T-helper 9 cell (primary cell): ENCODE measurements around the gene CMPK1.
A peak's percentile ranks its signal among the peaks of the same experiment; 100 is the strongest.
"Not testable (repeated sequence)": the region's sequence is repeated elsewhere in the genome, so short reads cannot be mapped to it uniquely, and the experiment has no call there.

ENCODE experiments used
- DNase-seq: peaks from one replicate; pipeline ENCODE4 v3.0.0-alpha.2; 2020
- total RNA-seq, 2 donors: gene quantifications; one replicate each; lab custom pipeline; 2026; lab: John Stamatoyannopoulos, UW

The CMPK1 gene, protein sequence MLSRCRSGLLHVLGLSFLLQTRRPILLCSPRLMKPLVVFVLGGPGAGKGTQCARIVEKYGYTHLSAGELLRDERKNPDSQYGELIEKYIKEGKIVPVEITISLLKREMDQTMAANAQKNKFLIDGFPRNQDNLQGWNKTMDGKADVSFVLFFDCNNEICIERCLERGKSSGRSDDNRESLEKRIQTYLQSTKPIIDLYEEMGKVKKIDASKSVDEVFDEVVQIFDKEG
- total RNA-seq = 240 to 275 reads per million in 2 donors

DNA sequence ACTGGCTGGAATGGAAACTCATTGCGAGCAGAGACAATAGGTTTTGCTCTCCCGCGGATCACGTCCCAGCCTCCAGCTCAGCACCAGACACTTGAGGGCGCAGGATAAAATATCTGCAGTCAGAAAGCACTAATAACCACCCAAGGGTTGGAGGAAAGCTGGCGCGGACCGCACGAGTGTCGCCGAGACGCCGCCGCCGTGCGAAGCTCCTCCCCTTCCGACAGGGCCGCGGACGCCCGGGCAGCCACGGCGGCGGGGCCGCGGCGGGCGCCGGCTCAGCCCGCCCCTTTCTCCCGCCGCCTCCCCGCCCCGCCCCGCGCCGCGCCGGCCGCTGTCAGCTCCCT lies at the start of gene CMPK1:
Gene CMPK1 (plus strand): TSS at position 213 of the 344 bp plus-strand sequence. CDS start 156 bp downstream, outside the sequence.
- DNase-seq = peak; percentile 69

DNA sequence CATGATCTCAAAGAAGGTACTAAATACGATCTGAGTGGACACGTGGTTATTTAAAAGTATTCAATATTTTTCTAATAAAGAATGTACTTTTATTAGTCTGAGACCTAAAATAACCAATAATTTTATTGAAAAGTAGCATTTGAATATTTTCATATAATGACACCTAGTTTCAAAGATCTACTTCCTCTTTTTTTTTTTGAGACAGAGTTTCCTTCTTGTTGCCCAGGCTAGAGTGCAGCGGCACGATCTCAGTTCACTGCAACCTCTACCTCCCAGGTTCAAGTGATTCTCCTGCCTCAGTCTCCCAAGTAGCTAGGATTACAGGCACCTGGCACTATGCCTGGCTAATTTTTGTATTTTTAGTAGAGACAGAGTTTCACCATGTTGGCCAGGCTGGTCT lies 45.5 kb upstream of the CMPK1 start:
- DNase-seq = not testable (repeated sequence)

DNA sequence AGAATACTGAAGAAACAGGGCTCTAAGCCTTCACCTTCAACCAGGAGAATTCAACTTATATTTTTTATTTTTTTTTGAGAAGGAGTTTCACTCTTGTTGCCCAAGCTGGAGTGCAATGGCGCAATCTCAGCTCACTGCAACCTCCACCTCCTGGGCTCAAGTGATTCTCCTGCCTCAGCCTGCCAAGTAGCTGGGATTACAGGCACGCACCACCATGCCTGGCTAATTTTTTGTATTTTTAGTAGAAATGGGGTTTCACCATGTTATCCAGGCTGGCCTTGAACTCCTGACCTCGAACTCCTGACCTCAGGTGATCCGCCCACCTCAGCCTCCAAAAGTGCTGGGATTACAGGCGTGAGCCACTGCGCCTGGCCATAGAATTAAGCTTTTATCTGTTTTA lies 38.7 kb upstream of the CMPK1 start:
- DNase-seq = not testable (repeated sequence)

DNA sequence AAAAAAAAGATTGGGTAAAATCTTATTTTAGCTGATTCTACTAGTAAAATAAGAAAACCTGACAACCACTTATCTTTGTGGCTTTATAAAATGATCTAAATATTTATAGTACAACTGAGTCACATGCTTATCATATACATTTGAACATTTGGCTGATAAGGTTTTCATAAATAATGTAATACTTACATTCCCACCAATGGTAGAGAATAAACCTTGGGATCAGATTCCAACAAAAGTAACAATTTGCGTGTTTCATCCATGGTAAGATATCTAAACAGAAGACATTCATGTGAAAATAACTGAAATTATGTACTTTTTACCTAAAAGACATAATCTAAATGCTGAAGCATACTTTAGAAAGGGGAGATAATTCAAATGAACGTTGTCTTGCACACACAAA lies 38.0 kb upstream of the CMPK1 start:
- DNase-seq = no peak

DNA sequence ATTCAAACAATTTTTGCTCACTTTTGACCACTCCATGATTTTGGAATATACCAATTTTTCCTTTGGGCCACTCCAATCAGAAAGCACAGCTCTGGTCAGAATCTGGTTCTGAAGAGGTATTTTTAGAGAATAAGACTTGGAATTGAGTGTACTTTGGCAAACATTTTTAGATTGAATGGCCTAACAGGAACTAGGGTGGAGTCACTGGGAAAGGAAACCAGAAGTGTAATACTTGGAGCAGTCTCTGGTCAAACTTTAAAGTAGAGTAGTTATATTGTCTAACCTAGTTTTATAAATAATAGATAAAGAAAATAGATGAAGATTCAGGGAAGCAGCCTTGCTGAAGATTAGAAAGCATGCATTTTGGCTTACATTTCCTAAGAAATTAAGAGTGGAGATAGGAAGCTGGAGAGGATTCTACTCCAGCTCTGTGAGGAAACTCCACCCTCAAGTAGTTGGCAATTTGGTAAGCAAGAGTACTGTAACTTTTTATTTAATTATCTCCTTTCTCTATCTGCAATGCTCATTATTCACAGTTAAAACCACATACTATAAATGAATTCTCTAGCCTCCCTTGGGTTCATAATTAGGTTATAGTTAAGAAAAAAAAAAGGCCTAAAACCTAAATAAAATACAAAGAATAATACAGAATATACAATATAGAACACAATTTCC lies 35.4 kb upstream of the CMPK1 start:
- DNase-seq = no peak

DNA sequence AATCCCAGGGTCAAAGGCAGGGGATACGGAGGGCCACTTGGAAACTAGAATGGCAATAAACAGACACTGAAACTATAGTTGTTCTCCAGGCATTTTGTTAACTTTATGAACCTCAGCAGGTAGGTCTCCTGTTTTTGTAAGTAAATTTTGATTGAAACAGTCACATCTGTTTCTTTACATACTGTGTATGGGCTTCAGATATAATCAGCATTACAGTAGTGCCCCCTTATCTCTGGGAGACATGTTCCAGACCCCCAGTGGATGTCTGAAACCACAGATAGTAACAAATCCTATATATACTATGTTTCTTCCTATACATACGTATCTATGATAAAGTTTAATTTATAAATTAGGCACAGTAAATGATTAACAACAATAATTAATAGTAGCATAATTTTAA lies 31.1 kb upstream of the CMPK1 start:
- DNase-seq = no peak

DNA sequence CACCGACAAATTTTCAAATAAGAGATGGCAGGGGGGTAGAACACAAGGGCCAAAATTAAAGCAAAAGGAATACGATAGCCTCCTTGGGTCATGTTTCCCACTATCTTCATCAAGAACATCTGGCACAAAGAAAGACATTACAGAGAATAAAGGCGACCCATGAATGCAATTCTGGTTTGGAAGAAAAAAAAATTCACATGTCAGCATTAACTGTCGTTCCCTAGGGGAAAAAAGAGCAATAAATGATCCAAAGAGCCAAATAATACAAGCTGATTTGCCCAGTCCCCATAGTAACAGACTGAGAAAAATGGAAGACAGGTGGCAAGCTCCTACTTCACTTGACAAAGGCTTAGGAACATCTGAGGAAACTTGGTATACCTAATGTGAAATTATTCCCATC lies 24.2 kb upstream of the CMPK1 start:
- DNase-seq = no peak

DNA sequence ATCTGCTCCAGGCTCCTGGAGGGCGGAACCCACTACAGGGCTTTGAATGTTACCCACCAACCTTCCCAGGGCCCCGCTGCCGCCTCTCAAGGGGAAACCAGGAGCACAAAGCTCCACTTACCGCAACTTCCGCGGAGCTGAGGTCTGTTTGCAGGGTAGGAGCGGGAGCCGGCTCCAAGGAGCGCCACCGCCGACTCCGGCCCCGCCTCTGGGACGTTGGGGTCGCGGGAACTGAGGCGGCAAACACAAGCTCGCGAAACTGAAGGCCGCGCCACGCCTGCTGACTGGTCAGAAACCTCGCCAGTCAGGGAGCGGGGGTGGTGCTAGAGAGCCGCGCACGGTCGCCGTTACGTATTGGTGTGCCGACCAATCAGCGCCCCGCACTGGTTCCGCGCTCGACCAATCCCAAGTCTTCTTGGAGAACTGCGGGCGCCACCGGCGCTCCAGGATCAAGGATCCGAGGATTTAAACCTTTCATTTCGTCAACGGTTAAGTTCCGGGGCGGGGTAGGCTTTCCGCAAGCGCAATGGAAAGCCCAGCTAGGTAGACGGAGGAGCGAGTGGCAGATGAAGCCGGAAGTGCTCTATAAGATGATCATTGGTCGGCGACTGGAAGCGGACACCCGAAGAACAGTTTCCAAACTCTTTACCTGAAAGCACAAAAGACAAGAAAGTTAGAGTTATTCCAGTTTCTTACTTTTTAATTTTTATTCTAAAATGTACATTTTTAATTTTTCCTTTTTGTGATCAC lies 19.5 kb upstream of the CMPK1 start, which contains the start of gene STIL:
Gene STIL (minus strand): TSS at position 233 of the 750 bp plus-strand sequence. CDS start 3,828 bp downstream, outside the sequence.
- peak; percentile 93 for DNase-seq

DNA sequence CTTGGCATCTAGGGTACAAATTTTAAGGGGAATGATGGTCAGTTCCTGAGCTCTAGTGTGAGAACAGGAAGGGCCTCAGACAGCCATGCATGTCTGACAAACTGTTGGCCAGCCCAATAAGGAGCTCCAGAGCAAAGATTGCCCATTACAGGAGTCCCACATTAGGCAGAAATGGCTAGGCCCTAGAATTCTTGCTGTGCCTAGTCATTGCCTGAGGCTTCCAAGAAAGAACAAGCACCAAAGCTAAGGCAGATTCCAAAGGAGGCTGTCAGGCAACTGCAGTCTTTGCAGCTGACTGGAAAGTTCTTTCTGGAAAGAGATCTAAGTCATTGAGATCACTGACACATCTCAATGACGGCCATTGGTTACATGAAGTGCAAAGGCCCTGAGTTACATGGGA lies 15.7 kb upstream of the CMPK1 start:
- DNase-seq = no peak

DNA sequence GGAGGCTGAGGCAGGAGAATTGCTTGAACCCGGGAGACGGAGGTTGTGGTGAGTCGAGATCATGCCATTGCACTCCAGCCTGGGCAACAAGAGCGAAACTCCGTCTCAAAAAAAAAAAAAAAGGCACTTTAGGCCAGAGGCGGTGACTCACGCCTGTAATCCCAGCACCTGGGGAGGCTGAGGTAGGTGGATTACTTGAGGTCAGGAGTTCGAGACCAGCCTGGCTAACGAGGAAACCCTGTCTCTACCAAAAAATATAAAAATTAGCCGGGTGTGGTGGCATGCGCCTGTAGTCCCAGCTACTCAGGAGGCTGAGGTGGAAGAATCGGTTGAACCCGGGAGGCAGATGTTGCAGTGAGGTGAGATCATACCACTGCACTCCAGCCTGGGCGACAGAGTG lies 13.6 kb upstream of the CMPK1 start:
- not testable (repeated sequence) for DNase-seq

DNA sequence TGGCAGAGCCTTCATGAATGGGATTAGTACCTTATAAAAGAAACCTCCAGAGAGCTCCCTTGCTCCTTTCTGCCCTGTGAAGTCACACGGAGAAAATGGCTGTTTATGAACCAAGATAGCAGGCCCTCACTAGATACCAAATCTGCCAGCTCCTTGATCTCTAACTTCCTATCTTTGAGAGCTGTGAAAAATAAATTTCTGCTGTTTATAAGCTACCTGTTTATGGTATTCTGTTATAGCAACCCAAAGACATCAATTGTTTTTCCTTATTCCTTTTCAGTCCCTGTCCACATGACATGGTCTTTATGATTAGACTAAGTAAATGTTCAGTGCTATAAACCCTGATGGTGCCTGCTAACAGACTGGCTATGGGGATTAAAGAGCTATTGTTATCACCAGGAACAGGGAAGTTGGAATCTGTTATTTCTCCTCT lies 10.0 kb upstream of the CMPK1 start:
- no peak for DNase-seq

DNA sequence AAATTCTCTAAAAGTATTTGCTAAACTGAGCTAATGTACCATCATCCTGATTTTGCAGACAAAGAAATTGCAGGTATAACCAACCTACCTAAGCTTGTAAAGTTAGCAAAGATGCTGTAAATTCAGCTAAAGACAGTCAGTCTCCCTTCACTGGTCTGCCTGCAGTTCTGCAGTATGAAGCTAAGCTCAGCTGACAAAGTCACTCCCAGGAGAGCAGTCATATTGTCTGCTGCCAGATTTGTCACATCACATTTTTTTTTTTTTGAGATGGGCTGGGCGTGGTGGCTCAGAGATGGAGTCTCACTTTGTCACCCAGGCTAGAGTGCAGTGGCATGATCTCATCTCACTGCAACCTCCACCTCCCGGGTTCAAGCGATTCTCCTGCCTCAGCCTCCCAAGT lies 8.9 kb upstream of the CMPK1 start:
- no peak for DNase-seq

DNA sequence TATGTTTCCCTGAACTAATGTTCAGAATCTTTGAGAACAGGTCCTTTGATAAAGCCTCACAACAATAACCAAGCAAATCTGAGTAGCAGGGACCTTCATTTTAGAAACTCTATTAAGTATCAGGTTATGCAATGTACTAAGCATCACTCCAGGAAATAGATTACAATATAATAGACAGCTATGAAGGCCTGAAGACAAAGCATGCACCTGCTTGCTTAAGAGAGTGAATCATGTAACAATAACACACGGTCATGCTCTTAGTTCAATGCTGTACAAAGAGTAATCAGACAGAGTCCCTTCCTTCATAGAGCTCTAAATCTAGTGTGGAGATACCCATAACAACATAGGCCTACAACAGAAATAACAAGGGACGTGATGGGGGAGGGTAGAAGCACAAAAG lies 8.1 kb upstream of the CMPK1 start:
- DNase-seq = no peak

DNA sequence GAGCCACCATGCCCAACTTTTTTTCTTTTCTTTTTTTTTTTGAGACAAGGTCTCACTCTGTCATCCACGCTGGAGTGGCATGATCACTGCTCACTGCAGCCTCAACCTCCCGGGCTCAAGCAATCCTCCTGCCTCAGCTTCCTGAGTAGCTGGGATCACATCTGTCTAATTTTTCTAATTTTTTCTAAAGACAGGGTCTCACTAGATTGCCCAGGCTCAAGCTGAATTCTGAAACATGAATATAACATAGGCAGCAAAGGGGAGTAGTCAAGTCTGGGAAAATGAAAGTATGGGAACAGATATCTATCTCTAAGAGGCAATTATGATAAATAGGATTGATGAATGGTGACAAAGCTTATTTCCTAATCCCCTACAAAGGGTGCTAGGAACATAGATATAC lies 7.3 kb upstream of the CMPK1 start:
- DNase-seq = no peak

DNA sequence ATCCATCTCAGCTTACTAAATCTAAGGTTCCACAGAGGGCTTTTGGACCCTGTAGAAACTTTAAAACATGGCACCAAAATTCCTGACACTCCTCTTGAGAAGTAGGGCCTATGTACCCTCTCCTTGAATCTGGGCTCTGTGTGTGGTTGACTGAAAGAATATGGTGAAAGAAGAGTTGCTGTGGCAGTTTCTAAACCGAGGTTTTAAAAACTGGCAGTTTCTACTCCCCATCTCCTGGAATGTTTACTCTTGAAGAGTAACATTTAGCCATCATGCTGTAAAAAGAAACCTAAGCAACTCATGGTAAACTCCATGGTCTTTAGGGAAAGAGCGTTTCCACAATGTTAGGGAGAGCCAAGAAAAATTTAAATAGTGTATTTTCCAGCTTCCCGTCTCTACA lies 4.6 kb upstream of the CMPK1 start:
- no peak for DNase-seq

DNA sequence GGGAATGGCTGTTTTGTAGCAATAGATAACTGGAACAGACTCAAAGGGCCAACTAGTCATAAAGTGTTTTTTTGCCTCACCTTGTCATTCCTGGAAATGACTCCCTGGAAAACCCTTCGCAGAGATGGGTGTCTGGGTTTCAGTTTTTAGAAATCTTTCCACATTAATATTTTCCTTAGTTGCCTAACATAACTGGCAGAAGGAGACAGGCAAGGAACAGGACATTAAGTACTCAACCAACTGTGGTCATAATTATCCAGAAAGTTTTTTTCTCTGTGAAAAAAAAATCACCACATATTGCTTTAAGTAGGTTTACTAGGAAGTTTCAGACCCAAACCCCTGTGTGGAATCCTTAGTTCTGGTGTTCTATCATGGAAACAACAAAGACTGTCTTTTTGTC lies 3.4 kb upstream of the CMPK1 start:
- no peak for DNase-seq

DNA sequence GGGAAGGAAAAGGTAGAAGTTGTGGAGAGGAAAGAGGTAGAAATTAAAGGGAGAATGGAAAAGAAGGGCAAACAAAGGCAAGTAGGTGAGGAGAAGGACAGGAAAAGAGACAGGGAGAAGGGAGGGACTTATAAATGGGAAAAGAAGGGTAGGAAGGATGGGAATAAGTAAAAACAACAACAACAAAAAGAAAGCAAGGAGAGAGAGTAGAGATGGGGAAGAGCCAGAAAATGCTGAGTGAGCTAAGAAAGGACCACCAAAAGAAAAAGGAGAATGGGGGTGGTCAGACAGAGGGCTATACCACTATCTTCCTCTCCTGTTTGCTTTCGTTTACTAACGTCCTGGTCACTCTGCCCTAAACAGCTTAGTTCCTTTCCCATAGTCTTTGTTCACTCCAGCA lies 1.7 kb upstream of the CMPK1 start:
- DNase-seq = no peak

DNA sequence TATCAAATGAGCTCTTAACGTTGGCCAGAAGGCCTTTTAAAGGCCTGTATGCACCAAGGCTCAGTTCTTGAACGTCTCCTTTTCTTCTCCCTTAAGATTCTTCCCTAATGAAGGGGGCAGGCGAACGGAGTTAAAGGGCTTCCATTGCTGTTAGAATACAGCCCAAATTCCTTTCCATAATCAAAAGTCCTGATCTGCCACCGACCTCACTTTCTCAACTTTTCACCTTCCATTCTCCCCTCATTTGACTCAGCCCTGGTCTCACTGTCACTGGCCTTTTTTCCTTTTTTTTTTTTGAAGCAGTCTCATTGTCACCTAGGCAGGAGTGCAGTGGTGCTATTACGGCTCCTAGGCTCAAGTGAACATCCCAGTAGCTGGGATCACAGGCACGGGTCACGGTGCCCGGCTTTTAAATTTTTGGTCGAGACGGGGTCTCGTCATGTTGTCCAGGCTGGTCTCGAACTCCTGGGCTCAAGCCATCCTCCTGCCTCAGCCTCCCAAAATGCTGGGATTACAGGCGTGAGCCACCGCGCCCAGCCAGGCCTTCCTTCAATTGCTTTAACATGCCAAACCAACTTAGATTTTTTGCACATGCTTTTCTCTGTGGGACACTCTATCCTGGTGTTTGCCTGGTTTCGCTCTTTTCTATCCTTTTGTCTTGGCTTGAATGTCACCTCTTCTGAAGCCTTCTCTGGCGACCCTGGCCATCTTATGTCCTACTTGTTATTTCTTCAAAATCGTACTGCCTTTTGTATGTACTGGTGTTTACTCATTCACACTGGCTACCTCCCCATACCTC lies 612 bp upstream of the CMPK1 start:
- DNase-seq = no peak

DNA sequence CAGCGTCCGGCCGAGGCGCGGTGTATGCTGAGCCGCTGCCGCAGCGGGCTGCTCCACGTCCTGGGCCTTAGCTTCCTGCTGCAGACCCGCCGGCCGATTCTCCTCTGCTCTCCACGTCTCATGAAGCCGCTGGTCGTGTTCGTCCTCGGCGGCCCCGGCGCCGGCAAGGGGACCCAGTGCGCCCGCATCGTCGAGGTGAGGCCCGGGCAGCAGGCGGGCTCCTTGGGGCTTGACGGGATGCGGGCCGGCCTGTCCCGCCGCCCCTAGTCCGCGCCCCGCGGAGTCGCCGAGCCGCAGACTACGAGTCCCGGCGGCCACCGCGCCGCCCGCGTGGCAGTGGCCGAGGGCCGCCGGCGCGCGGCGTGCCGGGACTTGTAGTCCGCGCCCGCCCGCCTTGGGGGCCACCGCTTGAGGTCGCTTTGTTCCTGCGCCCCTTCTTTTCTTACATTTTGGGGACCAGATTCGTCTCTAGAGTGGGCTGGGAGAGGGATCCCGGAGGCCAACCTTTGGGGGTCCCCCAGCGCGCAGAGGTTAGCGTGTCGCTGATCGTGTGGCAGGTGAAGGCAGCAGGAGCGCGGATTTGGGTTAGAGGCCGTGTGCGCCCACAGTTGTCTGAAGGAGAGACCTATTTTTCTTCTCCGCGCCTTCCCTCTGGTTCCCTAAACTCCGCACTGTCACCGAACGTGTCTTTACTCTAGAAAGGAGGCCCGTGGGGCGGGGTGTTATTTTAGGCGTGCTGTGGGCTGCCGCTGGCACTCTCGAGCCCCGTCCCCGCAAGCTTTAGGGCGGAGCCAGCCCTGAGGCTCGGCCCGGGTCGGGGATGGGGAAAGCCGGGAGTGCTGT lies 553 bp downstream of the CMPK1 start:
- DNase-seq = peak; percentile 65

DNA sequence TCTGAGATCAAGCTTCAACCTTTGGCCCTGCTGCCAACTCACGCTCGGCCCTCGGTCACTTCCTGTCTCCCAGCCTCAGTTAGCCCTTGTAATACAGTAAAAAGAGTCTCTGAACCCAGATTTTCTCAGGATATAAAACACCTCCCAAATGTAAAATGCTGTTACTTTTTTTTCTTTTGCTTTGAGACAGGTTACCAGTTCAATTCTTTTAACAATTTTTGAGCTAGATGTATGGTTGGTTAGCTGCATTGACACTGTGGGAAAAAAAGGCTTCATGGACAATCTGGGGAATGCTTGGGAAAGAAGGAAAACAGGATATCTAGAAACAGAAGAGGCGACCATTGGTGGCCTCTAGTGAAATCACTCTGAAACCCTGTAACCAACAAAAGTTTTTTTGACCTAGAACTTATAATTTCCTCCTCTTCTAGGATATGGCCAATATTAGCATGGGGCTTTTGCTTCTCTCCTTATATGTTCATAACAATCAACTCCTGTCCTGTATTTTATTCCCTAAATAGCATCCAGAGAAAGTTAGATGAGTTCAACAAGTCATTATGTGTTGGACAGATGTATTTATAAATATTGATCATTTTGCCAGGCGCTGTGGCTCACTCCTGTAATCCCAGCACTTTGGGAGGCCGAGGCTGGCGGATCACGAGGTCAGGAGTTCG lies 1.3 kb downstream of the CMPK1 start:
- no peak for DNase-seq

DNA sequence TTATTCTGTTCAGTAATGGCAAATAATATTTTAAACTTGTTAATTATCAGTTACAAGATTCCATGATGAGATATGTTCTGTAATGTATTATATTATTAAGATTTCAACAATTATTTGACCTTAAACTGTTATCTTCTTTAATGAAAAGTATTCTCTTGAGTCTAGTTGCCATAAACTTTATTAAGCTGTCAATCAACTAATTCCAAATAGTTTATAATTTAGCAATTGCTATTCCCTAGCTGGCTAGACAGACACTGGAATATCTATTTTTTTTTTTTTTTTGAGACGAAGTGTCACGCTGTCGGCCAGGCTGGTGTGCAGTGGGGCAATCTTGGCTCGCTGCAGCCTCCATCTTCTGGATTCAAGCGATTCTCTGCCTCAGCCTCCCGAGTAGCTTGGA lies 3.8 kb downstream of the CMPK1 start:
- DNase-seq = no peak
